Measurements from ENCODE around the gene UBR4.
A peak's percentile ranks its signal among the peaks of the same experiment; 100 is the strongest.

The UBR4 gene

DNA sequence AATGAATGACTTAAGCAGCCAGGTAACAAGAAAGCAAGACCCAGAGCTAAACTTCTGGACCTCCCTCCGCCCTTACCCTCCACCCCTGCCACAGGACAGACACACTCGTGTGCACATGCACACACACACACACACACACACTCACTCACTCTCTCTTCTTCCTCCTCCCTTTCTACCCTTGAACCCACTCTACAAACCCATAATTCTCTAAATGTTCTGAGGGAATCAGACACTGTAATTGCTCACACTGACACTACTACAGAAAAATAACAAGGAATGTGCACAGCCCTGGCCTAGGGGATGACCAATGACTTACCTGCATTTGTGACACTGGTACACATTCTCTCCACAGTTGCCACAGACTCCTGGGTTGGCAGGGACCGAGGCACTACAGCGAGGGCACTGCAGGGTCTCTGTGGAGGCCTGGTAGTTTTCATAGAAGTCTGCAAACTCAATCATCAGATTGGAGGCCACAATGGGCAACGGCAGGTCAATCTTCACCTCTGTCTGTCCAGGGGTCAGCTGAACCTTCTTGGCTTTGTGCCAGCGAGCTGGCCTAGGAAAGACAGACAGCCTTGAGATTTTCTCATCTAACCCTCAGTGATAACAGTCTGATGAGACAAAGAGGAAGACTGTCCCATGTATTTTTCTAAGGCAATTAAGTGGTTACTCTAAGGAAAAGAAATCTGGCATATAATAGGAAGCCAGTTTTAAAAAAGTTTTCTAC, 94.8 kb downstream of the UBR4 start:
- no peak for TF ChIP-seq EZH2phosphoT487 (IDR thresholded peaks at IDR 0.05; ENCODE audit: borderline replicate concordance, low read length)
- TF ChIP-seq, protein P1, sequence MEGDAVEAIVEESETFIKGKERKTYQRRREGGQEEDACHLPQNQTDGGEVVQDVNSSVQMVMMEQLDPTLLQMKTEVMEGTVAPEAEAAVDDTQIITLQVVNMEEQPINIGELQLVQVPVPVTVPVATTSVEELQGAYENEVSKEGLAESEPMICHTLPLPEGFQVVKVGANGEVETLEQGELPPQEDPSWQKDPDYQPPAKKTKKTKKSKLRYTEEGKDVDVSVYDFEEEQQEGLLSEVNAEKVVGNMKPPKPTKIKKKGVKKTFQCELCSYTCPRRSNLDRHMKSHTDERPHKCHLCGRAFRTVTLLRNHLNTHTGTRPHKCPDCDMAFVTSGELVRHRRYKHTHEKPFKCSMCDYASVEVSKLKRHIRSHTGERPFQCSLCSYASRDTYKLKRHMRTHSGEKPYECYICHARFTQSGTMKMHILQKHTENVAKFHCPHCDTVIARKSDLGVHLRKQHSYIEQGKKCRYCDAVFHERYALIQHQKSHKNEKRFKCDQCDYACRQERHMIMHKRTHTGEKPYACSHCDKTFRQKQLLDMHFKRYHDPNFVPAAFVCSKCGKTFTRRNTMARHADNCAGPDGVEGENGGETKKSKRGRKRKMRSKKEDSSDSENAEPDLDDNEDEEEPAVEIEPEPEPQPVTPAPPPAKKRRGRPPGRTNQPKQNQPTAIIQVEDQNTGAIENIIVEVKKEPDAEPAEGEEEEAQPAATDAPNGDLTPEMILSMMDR (IDR thresholded peaks at IDR 0.05; ENCODE audit: low read depth, low read length, poor library complexity, severe bottlenecking) = no peak
- Histone ChIP-seq H3K4me1 (ENCODE audit: control insufficient read depth, low read length) (no peaks in the 10 kb centered on the region), H3F3A (ENCODE audit: control insufficient read depth, insufficient read depth) (no peaks in the 10 kb centered on the region), H3K27ac (ENCODE audit: low read depth, low read length) (no peak overlapping the region), H3K4me2 (ENCODE audit: low read length) (no peak overlapping the region), H3K36me3 (ENCODE audit: control insufficient read depth, low read length) (peaks cover 96% of the 10 kb centered on the region), H3K9me3 (ENCODE audit: control insufficient read depth, insufficient read depth, low read length) (no peaks in the 10 kb centered on the region), H3K9me2 (replicated peaks; ENCODE audit: control insufficient read depth, low read length) (no peaks in the 10 kb centered on the region), H3K27me3 (ENCODE audit: control insufficient read depth, low read length) (no peaks in the 10 kb centered on the region), H3K4me3 (ENCODE audit: low read length) (no peak overlapping the region), H3K79me2 (ENCODE audit: control insufficient read depth, low read length) (no peaks in the 10 kb centered on the region), H4K20me1 (ENCODE audit: control insufficient read depth, insufficient read depth, low read depth, low read length) (0 out of 2 replicates have a peak, but pooled peaks cover 4% of the 10 kb centered on the region)

DNA sequence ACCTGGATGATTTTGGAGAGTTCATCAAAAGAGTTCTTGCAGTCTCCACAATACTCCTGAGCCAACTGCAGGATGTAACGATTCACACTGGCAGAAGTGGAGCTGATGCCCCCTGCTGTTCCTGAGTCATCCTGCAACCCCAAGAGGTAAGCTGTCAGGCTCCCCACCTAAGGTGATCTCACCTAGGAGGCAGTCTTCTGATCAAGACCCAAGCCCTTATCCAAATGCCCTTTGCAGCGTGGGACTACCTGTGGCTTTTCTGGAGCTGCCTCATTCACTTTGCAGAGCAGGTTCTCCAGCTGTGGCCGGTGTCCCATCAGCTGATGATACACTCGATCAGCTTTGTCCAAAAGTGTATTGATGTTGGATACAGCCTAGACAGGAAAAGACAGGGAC, 96.4 kb downstream of the UBR4 start:
- 0 out of 2 replicates have a peak, but pooled peaks cover 4% of the 10 kb centered on the region for H4K20me1 ChIP-seq (ENCODE audit: control insufficient read depth, insufficient read depth, low read depth, low read length)
- no peaks in the 10 kb centered on the region for H3K9me2 ChIP-seq (replicated peaks; ENCODE audit: control insufficient read depth, low read length)
- H3K9me3 ChIP-seq (ENCODE audit: control insufficient read depth, insufficient read depth, low read length) = no peaks in the 10 kb centered on the region
- no peak for TF ChIP-seq EZH2phosphoT487 (IDR thresholded peaks at IDR 0.05; ENCODE audit: borderline replicate concordance, low read length)
- TF ChIP-seq, protein P1 (IDR thresholded peaks at IDR 0.05; ENCODE audit: low read depth, low read length, poor library complexity, severe bottlenecking) = peak; percentile 77
- no peaks in the 10 kb centered on the region for H3K27me3 ChIP-seq (ENCODE audit: control insufficient read depth, low read length)
- H3K27ac ChIP-seq (ENCODE audit: low read depth, low read length) = no peak overlapping the region
- H3K4me2 ChIP-seq (ENCODE audit: low read length) = no peak overlapping the region
- H3K4me3 ChIP-seq (ENCODE audit: low read length) = no peak overlapping the region
- H3K79me2 ChIP-seq (ENCODE audit: control insufficient read depth, low read length) = no peaks in the 10 kb centered on the region
- H3K36me3 ChIP-seq (ENCODE audit: control insufficient read depth, low read length) = peaks cover 96% of the 10 kb centered on the region
- H3F3A ChIP-seq (ENCODE audit: control insufficient read depth, insufficient read depth) = no peaks in the 10 kb centered on the region
- H3K4me1 ChIP-seq (ENCODE audit: control insufficient read depth, low read length) = no peaks in the 10 kb centered on the region

DNA sequence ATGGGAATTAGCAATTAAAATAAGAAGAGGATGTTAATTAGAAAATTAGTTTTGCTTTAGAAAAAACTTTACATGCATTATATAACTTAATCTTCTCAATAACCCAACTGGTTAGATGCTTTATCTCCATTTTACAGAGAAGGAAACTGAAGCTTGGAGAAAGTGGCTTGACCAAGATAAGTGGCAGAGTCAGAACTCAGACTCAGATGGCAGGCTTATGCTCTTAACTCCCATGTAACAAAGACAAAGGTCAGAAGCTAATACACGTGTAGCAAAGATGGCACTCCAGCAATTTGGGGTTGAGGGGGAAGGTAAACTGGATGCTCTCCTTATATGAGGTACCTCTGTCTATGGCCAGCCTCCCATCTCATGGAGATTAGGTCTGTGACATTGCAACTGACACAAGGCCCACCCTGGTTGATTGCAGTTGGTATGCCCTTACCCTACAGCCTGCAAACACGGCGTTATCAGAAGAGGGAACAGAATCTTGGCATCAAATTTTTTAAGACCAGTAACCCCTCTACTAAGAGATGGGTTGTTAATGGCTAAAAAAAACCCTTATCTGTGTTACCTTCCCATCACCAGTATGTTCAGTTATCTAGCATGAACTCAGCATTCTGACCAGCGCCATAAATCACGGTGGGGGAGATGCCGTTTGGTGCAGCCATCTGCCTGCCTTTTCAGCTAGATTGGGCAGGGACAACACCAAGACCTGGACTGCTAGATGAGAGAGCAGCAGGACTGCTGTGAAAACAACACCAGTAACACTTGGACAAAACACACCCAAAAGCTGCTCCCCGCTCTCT, 97.0 kb downstream of the UBR4 start:
- Histone ChIP-seq H3K36me3 (ENCODE audit: control insufficient read depth, low read length) (peaks cover 96% of the 10 kb centered on the region), H3K4me2 (ENCODE audit: low read length) (no peak overlapping the region), H3K4me1 (ENCODE audit: control insufficient read depth, low read length) (no peaks in the 10 kb centered on the region), H3K4me3 (ENCODE audit: low read length) (no peak overlapping the region), H3K9me2 (replicated peaks; ENCODE audit: control insufficient read depth, low read length) (no peaks in the 10 kb centered on the region), H4K20me1 (ENCODE audit: control insufficient read depth, insufficient read depth, low read depth, low read length) (0 out of 2 replicates have a peak, but pooled peaks cover 4% of the 10 kb centered on the region), H3K79me2 (ENCODE audit: control insufficient read depth, low read length) (no peaks in the 10 kb centered on the region), H3K27me3 (ENCODE audit: control insufficient read depth, low read length) (no peaks in the 10 kb centered on the region), H3K9me3 (ENCODE audit: control insufficient read depth, insufficient read depth, low read length) (no peaks in the 10 kb centered on the region), H3K27ac (ENCODE audit: low read depth, low read length) (no peak overlapping the region), H3F3A (ENCODE audit: control insufficient read depth, insufficient read depth) (no peaks in the 10 kb centered on the region)
- no peak for TF ChIP-seq EZH2phosphoT487 (IDR thresholded peaks at IDR 0.05; ENCODE audit: borderline replicate concordance, low read length)
- TF ChIP-seq, protein P1 (IDR thresholded peaks at IDR 0.05; ENCODE audit: low read depth, low read length, poor library complexity, severe bottlenecking) = no peak

Data from DOHH2 (cell line).